H9 (cell line): Measurements from ENCODE around the gene SDK1. TPM values are rescaled to one million over a fixed set of nuclear protein-coding genes. Genes with fewer than 3 reads are reported as not detected.
A peak's percentile ranks its signal among the peaks of the same experiment; 100 is the strongest.

ENCODE experiments used
- DNase-seq: peaks from one replicate; pipeline ENCODE4 v3.0.0-alpha.2; 2017
- H2AFZ ChIP-seq: one replicate; pipeline ENCODE4 v1.6.1; 2013; ENCODE audit warnings: mild to moderate bottlenecking, low read length, control low read depth, moderate library complexity
- H2AK5ac ChIP-seq: 2 replicates; pipeline ENCODE4 v1.6.1; 2013; ENCODE audit warnings: low read length, control low read depth, mixed read lengths; ENCODE audit not compliant: insufficient read length
- H2BK120ac ChIP-seq: one replicate; pipeline ENCODE4 v1.6.1; 2013; ENCODE audit warnings: low read depth, mild to moderate bottlenecking, low read length, control low read depth, inconsistent platforms; ENCODE audit not compliant: poor library complexity, severe bottlenecking
- H2BK12ac ChIP-seq: 2 replicates; pipeline ENCODE4 v1.6.1; 2013; ENCODE audit warnings: low read length, control low read depth, mixed read lengths, low read depth; ENCODE audit not compliant: insufficient read length
- H2BK15ac ChIP-seq: 2 replicates; pipeline ENCODE4 v1.6.1; 2013; ENCODE audit warnings: low read depth, low read length, control low read depth
- H2BK20ac ChIP-seq: one replicate; pipeline ENCODE4 v1.6.1; 2013; ENCODE audit warnings: low read depth, mild to moderate bottlenecking, low read length, control low read depth, inconsistent platforms; ENCODE audit not compliant: poor library complexity, severe bottlenecking
- H2BK5ac ChIP-seq: 2 replicates; pipeline ENCODE4 v1.6.1; 2013; ENCODE audit warnings: low read length, control low read depth, mixed read lengths; ENCODE audit not compliant: insufficient read length
- H3K14ac ChIP-seq: 2 replicates; pipeline ENCODE4 v1.6.1; 2013; ENCODE audit warnings: low read length, control low read depth; ENCODE audit not compliant: insufficient read depth
- H3K18ac ChIP-seq: 2 replicates; pipeline ENCODE4 v1.6.1; 2013; ENCODE audit warnings: low read depth, mild to moderate bottlenecking, mixed read lengths, low read length, control low read depth; ENCODE audit not compliant: insufficient read length
- H3K23ac ChIP-seq: 2 replicates; pipeline ENCODE4 v1.6.1; 2013; ENCODE audit warnings: low read length, control low read depth, mixed read lengths, low read depth; ENCODE audit not compliant: insufficient read length
- H3K23me2 ChIP-seq: 2 replicates; pipeline ENCODE4 v1.6.1; 2013; ENCODE audit warnings: low read depth, mild to moderate bottlenecking, mixed read lengths, low read length, control low read depth; ENCODE audit not compliant: insufficient read length, poor library complexity, severe bottlenecking
- H3K27ac ChIP-seq: 2 replicates; pipeline ENCODE4 v1.5.1; 2013; ENCODE audit warnings: low read length, control low read depth, mixed read lengths, low read depth; ENCODE audit not compliant: insufficient read length
- H3K27me3 ChIP-seq: 2 replicates; pipeline ENCODE4 v1.6.1; 2013; ENCODE audit warnings: low read length, control low read depth, inconsistent platforms; ENCODE audit not compliant: insufficient read depth
- H3K4ac ChIP-seq: 2 replicates; pipeline ENCODE4 v1.6.1; 2013; ENCODE audit warnings: low read depth, mild to moderate bottlenecking, control low read depth, inconsistent platforms, low read length, moderate library complexity
- H3K4me1 ChIP-seq: 2 replicates; pipeline ENCODE4 v1.6.1; 2013; ENCODE audit warnings: low read length, control low read depth, inconsistent platforms; ENCODE audit not compliant: insufficient read depth
- H3K4me2 ChIP-seq: 2 replicates; pipeline ENCODE4 v1.6.1; 2013; ENCODE audit warnings: low read length, control low read depth, mixed read lengths; ENCODE audit not compliant: insufficient read length, insufficient read depth
- H3K56ac ChIP-seq: 2 replicates; pipeline ENCODE4 v1.6.1; 2013; ENCODE audit warnings: low read depth, mild to moderate bottlenecking, mixed read lengths, low read length, control low read depth; ENCODE audit not compliant: insufficient read length
- H3K79me1 ChIP-seq: 2 replicates; pipeline ENCODE4 v1.6.1; 2013; ENCODE audit warnings: low read depth, mild to moderate bottlenecking, moderate library complexity, low read length, control low read depth, inconsistent platforms; ENCODE audit not compliant: insufficient read depth, poor library complexity, severe bottlenecking
- H3K79me2 ChIP-seq: 2 replicates; pipeline ENCODE4 v1.6.1; 2013; ENCODE audit warnings: low read length, control low read depth, inconsistent platforms; ENCODE audit not compliant: insufficient read depth
- H3K9ac ChIP-seq: 2 replicates; pipeline ENCODE4 v1.6.1; 2013; ENCODE audit warnings: low read length, control low read depth, mixed read lengths; ENCODE audit not compliant: insufficient read length; ENCODE audit errors: extremely low read depth
- H3K9me3 ChIP-seq: one replicate; pipeline ENCODE4 v1.6.1; 2013; ENCODE audit warnings: low read depth, low read length, inconsistent platforms; ENCODE audit not compliant: control insufficient read depth
- H3T11ph ChIP-seq: one replicate; pipeline ENCODE4 v1.6.1; 2013; ENCODE audit warnings: mild to moderate bottlenecking, low read length, control low read depth, inconsistent platforms
- H4K20me1 ChIP-seq: one replicate; pipeline ENCODE4 v1.6.1; 2013; ENCODE audit not compliant: control insufficient read depth, insufficient read length, insufficient read depth
- H4K5ac ChIP-seq: 2 replicates; pipeline ENCODE4 v1.6.1; 2013; ENCODE audit warnings: low read depth, mild to moderate bottlenecking, mixed read lengths, low read length, control low read depth; ENCODE audit not compliant: insufficient read length
- H4K8ac ChIP-seq: replicated peaks from 2 replicates; pipeline ENCODE4 v1.6.1; 2013; ENCODE audit warnings: low read length, control low read depth, mixed read lengths, low read depth; ENCODE audit not compliant: insufficient read length
- H4K91ac ChIP-seq: 2 replicates; pipeline ENCODE4 v1.6.1; 2013; ENCODE audit warnings: low read depth, mild to moderate bottlenecking, moderate library complexity, mixed read lengths, low read length, control low read depth; ENCODE audit not compliant: insufficient read length
- H3K27ac Mint-ChIP-seq, 3 experiments: 2 replicates in 2 of 3; 3 replicates in 1 of 3; pipeline ENCODE4 v1.8.0; 2020 to 2021; ENCODE audit warnings: mixed read lengths in 3 of 3, mild to moderate bottlenecking in 1 of 3, moderate library complexity in 1 of 3
- H3K27me3 Mint-ChIP-seq: 2 replicates; pipeline ENCODE4 v1.8.0; 2021; ENCODE audit warnings: low read depth, mild to moderate bottlenecking, moderate library complexity, mixed read lengths
- H3K36me3 Mint-ChIP-seq, 3 experiments: 2 replicates in 2 of 3; 3 replicates in 1 of 3; pipeline ENCODE4 v1.8.0; 2020 to 2021; ENCODE audit warnings: low read depth in 3 of 3, mixed read lengths in 3 of 3; ENCODE audit not compliant: insufficient read depth in 1 of 3
- H3K4me1 Mint-ChIP-seq, 2 experiments: 2 replicates each; pipeline ENCODE4 v1.8.0; 2020; ENCODE audit warnings: mixed read lengths in 2 of 2
- H3K4me3 Mint-ChIP-seq, 2 experiments: 2 replicates in 1 of 2; 3 replicates in 1 of 2; pipeline ENCODE4 v1.8.0; 2020 to 2021; ENCODE audit warnings: mild to moderate bottlenecking in 2 of 2, mixed read lengths in 2 of 2, moderate library complexity in 1 of 2
- H3K9me3 Mint-ChIP-seq, 2 experiments: 2 replicates in 1 of 2; 3 replicates in 1 of 2; pipeline ENCODE4 v1.8.0; 2020; ENCODE audit warnings: mild to moderate bottlenecking in 2 of 2, mixed read lengths in 2 of 2, moderate library complexity in 1 of 2
- CTCF ChIP-seq: fragments of 200-600 bp; sonication (generic); conservative IDR thresholded peaks from 3 replicates; pipeline ENCODE4 v1.8.0; 2021; ENCODE audit warnings: antibody characterized with exemption, mild to moderate bottlenecking
- WGBS: extraction: QIAGEN DNeasy Blood & Tissue Kit; methylation state at CpG from one replicate; pipeline ENCODE4 v1.1.7; 2013; ENCODE audit warnings: missing lambda C conversion rate, low lambda C conversion rate, mixed read lengths; ENCODE audit not compliant: insufficient read length; ENCODE audit errors: extremely low coverage; 5-methylcytosine and 5-hydroxymethylcytosine counted together
- total RNA-seq: library from RNA; stranded (reverse); gene quantifications from 2 replicates; pipeline ENCODE4 v1.2.1, GENCODE V29; 2021

The SDK1 gene
- total RNA-seq, 1 experiment from 2014 or later: 8.7 TPM

DNA sequence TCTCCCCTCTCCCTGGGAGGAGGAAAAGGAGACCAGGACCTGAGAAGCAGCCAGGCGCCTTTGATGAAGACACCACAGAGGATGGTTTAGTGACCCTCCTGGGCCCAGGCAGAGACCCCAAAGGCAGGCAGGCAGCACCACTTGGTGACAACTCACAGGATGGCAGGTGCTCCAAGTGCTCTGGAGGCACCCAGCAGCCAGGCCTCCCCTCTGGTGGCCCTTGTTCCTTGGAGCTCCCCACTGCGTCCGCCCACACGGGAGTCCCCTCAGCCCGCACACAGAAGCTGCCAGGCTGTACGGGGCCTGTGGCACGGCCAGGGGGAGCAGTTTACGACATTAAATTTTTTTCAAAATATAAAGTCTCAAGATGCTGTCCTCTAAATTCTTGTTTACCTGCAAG is 773.9 kb downstream of the SDK1 start:
- WGBS: no CpG with 5 or more reads among the region's 8 CpGs

More for the DNA sequence above, 773.9 kb downstream of the SDK1 start:
- Histone ChIP-seq H2BK20ac (no peak overlapping the region), H3K4ac (no peak overlapping the region), H3K14ac (no peak overlapping the region), H2AFZ (no peak overlapping the region), H2BK15ac (no peak overlapping the region), H4K5ac (no peak overlapping the region), H4K20me1 (no peaks in the 10 kb centered on the region), H3K79me2 (no peaks in the 10 kb centered on the region), H4K8ac (no peak overlapping the region), H3K79me1 (no peaks in the 10 kb centered on the region), H3K27ac (no peak overlapping the region), H3K27me3 (no peaks in the 10 kb centered on the region), H3K23ac (no peak overlapping the region), H3K23me2 (no peaks in the 10 kb centered on the region), H3K4me2 (no peak overlapping the region), H3T11ph (no peak overlapping the region), H3K9me3 (no peaks in the 10 kb centered on the region), H2BK5ac (no peak overlapping the region), H2AK5ac (no peak overlapping the region), H2BK12ac (no peak overlapping the region), H3K9ac (no peak overlapping the region), H2BK120ac (no peak overlapping the region), H3K4me1 (no peaks in the 10 kb centered on the region; the same call in 1 of the 2 replicates), H3K56ac (no peak overlapping the region), H3K18ac (no peak overlapping the region), H4K91ac (no peak overlapping the region)
- Mint-ChIP-seq H3K27ac (no peak overlapping the region), H3K36me3 (peaks cover 7 to 17% (median 12%) of the 10 kb centered on the region in 3 experiments; a peak in 6 of 7 replicates), H3K27me3 (peaks cover 1% of the 10 kb centered on the region; the same call in 1 of the 2 replicates), H3K9me3 (peaks cover 7 to 11% of the 10 kb centered on the region in 2 experiments; a peak in 3 of 5 replicates), H3K4me3 (no peak overlapping the region; a peak in 1 of 5 replicates), H3K4me1 (peaks cover 16 to 24% of the 10 kb centered on the region in 2 experiments)
- DNase-seq: no peak
- TF ChIP-seq CTCF: peak; percentile 28; the same call in 2 of the 3 replicates
